Upper lobe of right lung (tissue), 1 donor: ENCODE measurements around the gene HDGFL2. TPM values are rescaled to one million over a fixed set of nuclear protein-coding genes. Genes with fewer than 3 reads are reported as not detected.

ENCODE experiments used
- ATAC-seq: fragments of 200-7000 bp; cut with Tn5 transposase; one replicate; pipeline ENCODE4 v1.9.1; 2020; ENCODE audit warnings: mild to moderate bottlenecking, moderate library complexity
- DNase-seq: peaks from one replicate; pipeline ENCODE4 v3.0.0-alpha.2; 2020
- H3K27ac ChIP-seq: fragments of 200-600 bp; one replicate; pipeline ENCODE4 v1.8.0; 2022
- H3K27me3 ChIP-seq: fragments of 200-600 bp; one replicate; pipeline ENCODE4 v1.8.0; 2022; ENCODE audit warnings: mild to moderate bottlenecking
- H3K36me3 ChIP-seq: fragments of 200-600 bp; one replicate; pipeline ENCODE4 v1.8.0; 2022
- H3K4me1 ChIP-seq: fragments of 200-600 bp; one replicate; pipeline ENCODE4 v1.8.0; 2022
- H3K4me3 ChIP-seq: fragments of 200-600 bp; one replicate; pipeline ENCODE4 v1.8.0; 2022; ENCODE audit warnings: mild to moderate bottlenecking
- H3K9me3 ChIP-seq: fragments of 200-600 bp; one replicate; pipeline ENCODE4 v1.8.0; 2022
- CTCF ChIP-seq: fragments of 200-600 bp; IDR thresholded peaks from one replicate; pipeline ENCODE4 v1.8.0; 2022; ENCODE audit warnings: antibody characterized with exemption
- intact Hi-C: fragments of 100-400 bp; cut with DNase I; formaldehyde crosslinking; loops from one replicate; pipeline ENCODE4 v1.11.0; 2022
- total RNA-seq: library from RNA; stranded (reverse); fragmentation: NEBNext Ultra II Directional; extraction: Animal tissue kit (Norgen Biotek cat#: 25700); gene quantifications from one replicate; pipeline ENCODE4 v1.2.1, GENCODE V29; 2021
- donor health status: DM: no; HTN: yes; CAD: no; lungs with severe emphysema.

The HDGFL2 gene
- total RNA-seq, 1 donor from 2014 or later = 30.6 TPM

- DNase-seq (no peak), ATAC-seq (no peak)
- intact Hi-C loops = no loop called here
- no peaks in the 10 kb centered on the region for H3K9me3 ChIP-seq
- H3K27me3 ChIP-seq = no peaks in the 10 kb centered on the region
- no peak overlapping the region for H3K4me3 ChIP-seq
- H3K27ac ChIP-seq = no peak overlapping the region
- no peaks in the 10 kb centered on the region for H3K36me3 ChIP-seq
- TF ChIP-seq CTCF = no peak
- H3K4me1 ChIP-seq = no peaks in the 10 kb centered on the region
Measured at GRCh38 chr19:4507804-4508203, 35.7 kb downstream of the HDGFL2 start.

- Histone ChIP-seq H3K4me3 (no peak overlapping the region), H3K4me1 (no peaks in the 10 kb centered on the region), H3K36me3 (no peaks in the 10 kb centered on the region), H3K27me3 (no peaks in the 10 kb centered on the region), H3K9me3 (no peaks in the 10 kb centered on the region), H3K27ac (no peak overlapping the region)
- ATAC-seq (no peak), DNase-seq (no peak)
- intact Hi-C loops = no loop called here
- TF ChIP-seq CTCF = no peak
Measured at GRCh38 chr19:4508698-4509097, 36.6 kb downstream of the HDGFL2 start.

- intact Hi-C loops = no loop called here
- no peaks in the 10 kb centered on the region for H3K9me3 ChIP-seq
- H3K36me3 ChIP-seq = no peaks in the 10 kb centered on the region
- no peaks in the 10 kb centered on the region for H3K4me1 ChIP-seq
- peak; percentile 7 for ATAC-seq
- no peak for DNase-seq
- no peak overlapping the region for H3K27ac ChIP-seq
- no peak for TF ChIP-seq CTCF
- H3K27me3 ChIP-seq = no peaks in the 10 kb centered on the region
- no peak overlapping the region for H3K4me3 ChIP-seq
Measured at GRCh38 chr19:4510435-4511255, 38.5 kb downstream of the HDGFL2 start.

- Histone ChIP-seq H3K9me3 (no peaks in the 10 kb centered on the region), H3K27ac (no peak overlapping the region), H3K36me3 (no peaks in the 10 kb centered on the region), H3K4me3 (no peak overlapping the region), H3K4me1 (no peaks in the 10 kb centered on the region), H3K27me3 (no peaks in the 10 kb centered on the region)
- TF ChIP-seq CTCF = no peak
- intact Hi-C loops = no loop called here
- ATAC-seq (no peak), DNase-seq (no peak)
Measured at GRCh38 chr19:4511300-4512054, 39.4 kb downstream of the HDGFL2 start.

GRCh38 chr19:4512070-4512469 is 40.0 kb downstream of the HDGFL2 start:
- intact Hi-C loops = no loop called here
- Histone ChIP-seq H3K4me1 (no peaks in the 10 kb centered on the region), H3K36me3 (no peaks in the 10 kb centered on the region), H3K4me3 (no peak overlapping the region), H3K9me3 (no peaks in the 10 kb centered on the region), H3K27ac (no peak overlapping the region), H3K27me3 (no peaks in the 10 kb centered on the region)
- DNase-seq (no peak), ATAC-seq (no peak)
- no peak for TF ChIP-seq CTCF
